Rectal smooth muscle tissue (tissue), 1 donor: ENCODE data around the gene LAD1.

Experiments used
- H3K27ac ChIP-seq: one replicate; pipeline ENCODE4 v1.7.0; 2013; ENCODE audit warnings: low read depth, low read length, inconsistent platforms
- H3K27me3 ChIP-seq: one replicate; pipeline ENCODE4 v1.7.0; 2013; ENCODE audit warnings: low read length; ENCODE audit not compliant: control insufficient read depth, insufficient read depth
- H3K36me3 ChIP-seq: one replicate; pipeline ENCODE4 v1.7.0; 2013; ENCODE audit warnings: low read length; ENCODE audit not compliant: control insufficient read depth, insufficient read depth
- H3K4me1 ChIP-seq: one replicate; pipeline ENCODE4 v1.7.0; 2013; ENCODE audit warnings: low read length; ENCODE audit not compliant: control insufficient read depth, insufficient read depth
- H3K4me3 ChIP-seq: one replicate; pipeline ENCODE4 v1.7.0; 2013; ENCODE audit warnings: low read length
- H3K9ac ChIP-seq: one replicate; pipeline ENCODE4 v1.7.0; 2013; ENCODE audit warnings: low read length

LAD1 gene

GRCh38 chr1:201381130-201381529 lies 18.0 kb downstream of the LAD1 start:
- Histone ChIP-seq H3K9ac (no peak overlapping the region), H3K4me1 (no peaks in the 10 kb centered on the region), H3K27me3 (peaks cover 4% of the 10 kb centered on the region), H3K4me3 (no peak overlapping the region), H3K36me3 (no peaks in the 10 kb centered on the region), H3K27ac (no peak overlapping the region)

GRCh38 chr1:201379733-201380242 lies 19.3 kb downstream of the LAD1 start:
- H3K4me1 ChIP-seq = no peaks in the 10 kb centered on the region
- H3K4me3 ChIP-seq = no peak overlapping the region
- no peaks in the 10 kb centered on the region for H3K36me3 ChIP-seq
- no peak overlapping the region for H3K27ac ChIP-seq
- H3K27me3 ChIP-seq = peaks cover 4% of the 10 kb centered on the region
- H3K9ac ChIP-seq = no peak overlapping the region

GRCh38 chr1:201378804-201379203 lies 20.3 kb downstream of the LAD1 start:
- Histone ChIP-seq H3K27ac (no peak overlapping the region), H3K4me1 (no peaks in the 10 kb centered on the region), H3K9ac (no peak overlapping the region), H3K27me3 (peaks cover 7% of the 10 kb centered on the region), H3K4me3 (no peak overlapping the region), H3K36me3 (no peaks in the 10 kb centered on the region)

GRCh38 chr1:201377611-201378092 lies 21.5 kb downstream of the LAD1 start, which contains the start of gene TNNT2:
Gene TNNT2 (minus strand): TSS chr1:201377680. CDS start chr1:201373254, 4,426 bp downstream.
- Histone ChIP-seq H3K36me3 (no peaks in the 10 kb centered on the region), H3K4me3 (no peak within 1 kb of the TSS), H3K27ac (no peak within 1 kb of the TSS)

GRCh38 chr1:201376464-201377374 lies 22.4 kb downstream of the LAD1 start:
- H3K36me3 ChIP-seq = no peaks in the 10 kb centered on the region
- no peaks in the 10 kb centered on the region for H3K4me1 ChIP-seq
- no peak overlapping the region for H3K27ac ChIP-seq
- no peak overlapping the region for H3K4me3 ChIP-seq
- H3K27me3 ChIP-seq = peaks cover 7% of the 10 kb centered on the region
- H3K9ac ChIP-seq = no peak overlapping the region

More at GRCh38 chr1:201377611-201378092, 21.5 kb downstream of the LAD1 start, which contains the start of gene TNNT2:
- Histone ChIP-seq H3K27me3 (peaks cover 7% of the 10 kb centered on the region), H3K9ac (no peak within 1 kb of the TSS), H3K4me1 (no peaks in the 10 kb centered on the region)

GRCh38 chr1:201376107-201376463 lies 23.0 kb downstream of the LAD1 start:
- Histone ChIP-seq H3K36me3 (no peaks in the 10 kb centered on the region), H3K4me1 (no peaks in the 10 kb centered on the region), H3K27ac (no peak overlapping the region), H3K4me3 (no peak overlapping the region), H3K27me3 (peaks cover 7% of the 10 kb centered on the region), H3K9ac (no peak overlapping the region)

GRCh38 chr1:201375169-201375568 lies 24.0 kb downstream of the LAD1 start:
- no peak overlapping the region for H3K27ac ChIP-seq
- no peaks in the 10 kb centered on the region for H3K4me1 ChIP-seq
- H3K9ac ChIP-seq = no peak overlapping the region
- H3K27me3 ChIP-seq = peaks cover 9% of the 10 kb centered on the region
- no peak overlapping the region for H3K4me3 ChIP-seq
- H3K36me3 ChIP-seq = no peaks in the 10 kb centered on the region

GRCh38 chr1:201374364-201374763 lies 24.8 kb downstream of the LAD1 start:
- no peaks in the 10 kb centered on the region for H3K36me3 ChIP-seq
- no peaks in the 10 kb centered on the region for H3K4me1 ChIP-seq
- H3K4me3 ChIP-seq = no peak overlapping the region
- no peak overlapping the region for H3K9ac ChIP-seq
- H3K27ac ChIP-seq = no peak overlapping the region
- peaks cover 9% of the 10 kb centered on the region for H3K27me3 ChIP-seq

GRCh38 chr1:201371792-201372191 lies 27.3 kb downstream of the LAD1 start:
- Histone ChIP-seq H3K27ac (no peak overlapping the region), H3K27me3 (peaks cover 8% of the 10 kb centered on the region), H3K4me3 (no peak overlapping the region)

GRCh38 chr1:201371276-201371675 lies 27.8 kb downstream of the LAD1 start:
- no peak overlapping the region for H3K27ac ChIP-seq
- H3K4me1 ChIP-seq = no peaks in the 10 kb centered on the region
- no peak overlapping the region for H3K4me3 ChIP-seq
- no peak overlapping the region for H3K9ac ChIP-seq
- peaks cover 5% of the 10 kb centered on the region for H3K27me3 ChIP-seq
- H3K36me3 ChIP-seq = no peaks in the 10 kb centered on the region

More at GRCh38 chr1:201371792-201372191, 27.3 kb downstream of the LAD1 start:
- Histone ChIP-seq H3K9ac (no peak overlapping the region), H3K36me3 (no peaks in the 10 kb centered on the region), H3K4me1 (no peaks in the 10 kb centered on the region)

GRCh38 chr1:201370500-201370899 lies 28.6 kb downstream of the LAD1 start:
- Histone ChIP-seq H3K4me1 (no peaks in the 10 kb centered on the region), H3K27ac (no peak overlapping the region), H3K4me3 (no peak overlapping the region), H3K9ac (no peak overlapping the region), H3K27me3 (peaks cover 5% of the 10 kb centered on the region), H3K36me3 (no peaks in the 10 kb centered on the region)

GRCh38 chr1:201369209-201369608 lies 29.9 kb downstream of the LAD1 start:
- no peaks in the 10 kb centered on the region for H3K4me1 ChIP-seq
- H3K36me3 ChIP-seq = no peaks in the 10 kb centered on the region
- no peak overlapping the region for H3K9ac ChIP-seq
- H3K4me3 ChIP-seq = no peak overlapping the region
- H3K27ac ChIP-seq = no peak overlapping the region
- H3K27me3 ChIP-seq = peaks cover 2% of the 10 kb centered on the region
